Stomach smooth muscle (tissue), 2 donors: ENCODE measurements around the gene UQCR11.

ENCODE experiments used
- H3K27ac ChIP-seq: one replicate; pipeline ENCODE4 v1.7.0; 2013; ENCODE audit warnings: mild to moderate bottlenecking, low read length, inconsistent platforms
- H3K27me3 ChIP-seq, 2 donors: one replicate each; pipeline ENCODE4 v1.7.0; 2013; ENCODE audit warnings: low read length in 2 of 2; ENCODE audit not compliant: insufficient read depth in 2 of 2, control insufficient read depth in 1 of 2
- H3K36me3 ChIP-seq, 2 donors: one replicate each; pipeline ENCODE4 v1.7.0; 2013; ENCODE audit warnings: low read length in 2 of 2; ENCODE audit not compliant: control insufficient read depth in 2 of 2, insufficient read depth in 2 of 2
- H3K4me1 ChIP-seq: one replicate; pipeline ENCODE4 v1.7.0; 2013; ENCODE audit warnings: low read length; ENCODE audit not compliant: control insufficient read depth, insufficient read depth
- H3K4me3 ChIP-seq, 2 donors: one replicate each; pipeline ENCODE4 v1.7.0; 2013; ENCODE audit warnings: low read length in 2 of 2
- H3K9ac ChIP-seq, 2 donors: one replicate each; pipeline ENCODE4 v1.7.0; 2013; ENCODE audit warnings: low read length in 2 of 2, mild to moderate bottlenecking in 1 of 2
- H3K9me3 ChIP-seq, 2 donors: one replicate each; pipeline ENCODE4 v1.7.0; 2013; ENCODE audit warnings: low read length in 2 of 2; ENCODE audit not compliant: control insufficient read depth in 2 of 2
- donor health status: healthy.
- donor health status: Pancreatic carcinoma.

The UQCR11 gene

DNA sequence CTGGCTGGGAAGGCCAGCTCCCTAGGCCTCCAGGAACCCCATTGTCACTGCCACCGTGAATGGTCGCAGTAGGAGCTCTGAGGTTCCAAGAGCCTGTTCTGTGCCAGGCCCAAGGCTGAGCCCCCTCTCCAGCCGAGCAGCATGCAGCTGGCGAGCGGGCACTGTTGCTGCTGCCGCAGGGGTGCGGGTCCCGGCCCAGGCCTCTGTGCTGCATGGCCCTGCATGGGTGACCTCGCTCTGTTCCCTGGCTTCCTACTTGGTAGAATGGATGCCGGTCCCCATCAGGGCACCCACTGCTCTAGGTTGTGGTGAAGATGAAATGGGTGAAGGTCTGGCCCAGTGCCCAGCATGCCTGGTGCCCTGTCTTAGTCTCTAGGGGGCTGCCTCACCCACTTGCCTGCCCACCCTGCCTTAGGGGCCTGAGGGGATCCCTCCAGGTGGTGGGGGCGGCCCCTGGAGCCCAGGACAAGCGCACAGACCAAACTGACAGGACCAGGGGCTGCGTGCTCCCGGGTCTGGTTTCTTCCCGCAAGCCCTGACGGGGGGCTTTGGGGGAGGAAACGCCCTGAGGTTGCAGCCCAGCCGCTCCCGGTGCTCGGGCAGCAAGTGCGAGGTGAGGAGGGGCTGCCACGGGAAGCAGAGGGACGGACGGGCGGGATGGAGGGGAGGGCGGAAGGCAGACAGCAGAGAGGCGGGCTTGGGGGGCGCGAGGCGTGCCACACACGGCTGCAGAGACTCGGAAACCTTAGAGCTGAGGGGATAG, 8.7 kb upstream of the UQCR11 start:
- Histone ChIP-seq H3K9ac (no peak overlapping the region), H3K4me3 (no peak overlapping the region), H3K27ac (no peak overlapping the region), H3K36me3 (peaks cover 3 to 38% of the 10 kb centered on the region in 2 donors), H3K9me3 (no peaks in the 10 kb centered on the region), H3K4me1 (no peaks in the 10 kb centered on the region), H3K27me3 (no peaks in the 10 kb centered on the region)

DNA sequence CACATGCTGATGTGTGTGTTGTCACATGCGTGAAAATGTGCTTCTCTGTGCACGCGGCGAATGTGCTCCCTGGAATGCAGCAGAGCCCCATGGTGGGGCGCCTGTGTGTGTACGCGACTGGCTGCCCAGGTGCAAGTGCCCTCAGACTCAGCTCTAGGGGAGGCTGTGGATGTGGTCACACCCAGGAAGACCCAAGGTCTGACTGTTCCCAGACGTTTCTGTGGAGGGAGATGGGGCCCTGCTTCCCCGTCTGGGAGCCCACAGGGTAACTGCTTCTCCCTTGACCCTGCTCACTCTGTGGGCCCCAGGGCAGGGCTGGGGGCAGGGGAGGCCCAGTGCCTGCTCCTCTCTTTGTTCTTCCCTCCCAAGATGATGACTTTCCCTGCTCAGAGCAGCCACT, 7.9 kb upstream of the UQCR11 start:
- Histone ChIP-seq H3K9ac (no peak overlapping the region), H3K4me3 (no peak overlapping the region), H3K9me3 (no peaks in the 10 kb centered on the region), H3K4me1 (no peaks in the 10 kb centered on the region), H3K36me3 (peaks cover 3 to 36% of the 10 kb centered on the region in 2 donors), H3K27me3 (no peaks in the 10 kb centered on the region), H3K27ac (no peak overlapping the region)

DNA sequence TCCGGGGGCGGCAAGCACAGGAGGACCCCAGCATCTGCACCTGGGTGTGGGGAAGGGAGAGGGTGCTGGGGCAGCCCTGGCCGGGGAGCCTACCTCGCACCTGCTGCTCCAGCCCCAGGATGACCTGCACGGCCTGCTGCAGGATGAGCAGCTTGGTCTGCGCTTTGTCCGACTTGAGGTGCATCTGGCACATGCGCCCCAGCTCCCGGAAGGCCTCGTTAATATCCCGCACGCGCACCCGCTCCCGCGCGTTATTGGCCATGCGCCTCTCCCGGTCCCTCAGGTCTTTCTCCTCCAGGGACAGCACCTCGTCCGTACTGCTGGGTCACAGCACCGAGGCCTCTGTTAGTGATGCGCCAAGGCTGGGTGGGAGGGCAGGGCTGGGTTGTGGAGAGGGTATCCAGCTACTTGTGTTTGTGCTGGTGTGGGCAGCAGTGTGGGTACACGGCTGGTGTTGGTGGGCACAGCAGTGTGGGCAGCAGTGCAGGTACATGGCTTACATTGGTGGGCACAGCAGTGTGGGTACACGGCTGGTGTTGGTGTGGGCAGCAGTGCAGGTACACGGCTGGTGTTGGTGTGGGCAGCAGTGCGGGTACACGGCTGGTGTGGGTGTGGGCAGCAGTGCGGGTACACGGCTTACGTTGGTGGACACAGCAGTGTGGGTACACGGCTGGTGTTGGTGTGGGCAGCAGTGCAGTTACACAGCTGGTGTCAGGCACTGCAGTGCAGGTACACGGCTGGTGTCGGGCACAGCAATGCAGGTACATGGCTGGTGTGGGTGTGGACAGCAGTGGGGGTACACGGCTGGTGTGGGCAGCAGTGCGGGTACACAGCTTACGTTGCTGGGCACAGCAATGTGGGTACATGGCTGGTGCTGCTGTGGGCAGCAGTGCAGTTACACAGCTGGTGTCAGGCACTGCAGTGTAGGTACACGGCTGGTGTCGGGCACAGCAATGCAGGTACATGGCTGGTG, 7.1 kb upstream of the UQCR11 start:
- Histone ChIP-seq H3K27me3 (no peaks in the 10 kb centered on the region), H3K4me1 (no peaks in the 10 kb centered on the region), H3K9me3 (no peaks in the 10 kb centered on the region), H3K36me3 (peaks cover 3 to 34% of the 10 kb centered on the region in 2 donors), H3K4me3 (no peak overlapping the region), H3K9ac (no peak overlapping the region), H3K27ac (no peak overlapping the region)

DNA sequence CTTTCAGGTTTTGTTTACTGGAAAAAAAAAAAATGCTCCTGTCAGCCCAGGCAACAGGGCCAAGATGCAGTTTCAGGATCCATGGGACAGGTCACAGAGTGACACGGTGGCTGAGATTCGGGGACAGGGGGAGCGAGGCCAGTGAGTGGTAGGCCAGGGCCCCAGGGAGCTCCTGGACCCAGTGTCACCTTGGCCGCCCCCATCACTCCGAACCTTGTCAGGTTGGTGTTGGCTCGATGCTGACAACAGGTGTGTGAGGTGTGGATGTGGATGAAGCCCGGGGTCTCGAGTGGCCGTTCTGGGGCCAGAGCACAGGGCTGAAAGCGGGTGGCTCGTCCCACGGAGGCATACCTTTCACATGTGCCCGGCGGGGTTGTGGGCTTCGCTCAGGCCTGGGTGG, 6.1 kb upstream of the UQCR11 start:
- peaks cover 3 to 34% of the 10 kb centered on the region in 2 donors for H3K36me3 ChIP-seq
- no peaks in the 10 kb centered on the region for H3K27me3 ChIP-seq
- H3K4me3 ChIP-seq = no peak overlapping the region
- H3K4me1 ChIP-seq = peaks cover 3% of the 10 kb centered on the region
- no peaks in the 10 kb centered on the region for H3K9me3 ChIP-seq
- H3K27ac ChIP-seq = no peak overlapping the region
- no peak overlapping the region for H3K9ac ChIP-seq

DNA sequence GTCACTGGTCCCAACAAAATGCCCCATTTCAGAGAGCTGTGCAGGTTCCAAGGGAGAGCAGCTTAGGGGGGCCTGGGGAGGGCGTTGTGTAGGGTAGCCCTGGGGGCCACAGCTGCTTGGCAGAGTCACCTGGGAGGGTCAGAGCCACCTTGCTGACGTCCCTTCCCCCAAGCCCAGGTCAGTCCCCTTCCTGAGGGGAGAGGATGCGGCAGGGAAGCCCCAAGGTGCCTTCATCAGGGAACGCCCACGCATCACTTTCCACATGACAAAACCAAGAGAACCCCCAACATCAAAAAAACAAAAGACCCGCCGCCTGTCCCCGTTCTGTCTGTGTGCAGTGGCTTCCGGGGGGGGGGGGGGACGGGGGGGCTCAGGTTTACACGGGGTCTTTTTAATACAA, 5.3 kb upstream of the UQCR11 start:
- Histone ChIP-seq H3K27ac (no peak overlapping the region), H3K36me3 (peaks cover 0 to 34% of the 10 kb centered on the region in 2 donors), H3K9me3 (no peaks in the 10 kb centered on the region), H3K27me3 (no peaks in the 10 kb centered on the region), H3K4me1 (peaks cover 11% of the 10 kb centered on the region), H3K4me3 (no peak overlapping the region), H3K9ac (no peak overlapping the region)

DNA sequence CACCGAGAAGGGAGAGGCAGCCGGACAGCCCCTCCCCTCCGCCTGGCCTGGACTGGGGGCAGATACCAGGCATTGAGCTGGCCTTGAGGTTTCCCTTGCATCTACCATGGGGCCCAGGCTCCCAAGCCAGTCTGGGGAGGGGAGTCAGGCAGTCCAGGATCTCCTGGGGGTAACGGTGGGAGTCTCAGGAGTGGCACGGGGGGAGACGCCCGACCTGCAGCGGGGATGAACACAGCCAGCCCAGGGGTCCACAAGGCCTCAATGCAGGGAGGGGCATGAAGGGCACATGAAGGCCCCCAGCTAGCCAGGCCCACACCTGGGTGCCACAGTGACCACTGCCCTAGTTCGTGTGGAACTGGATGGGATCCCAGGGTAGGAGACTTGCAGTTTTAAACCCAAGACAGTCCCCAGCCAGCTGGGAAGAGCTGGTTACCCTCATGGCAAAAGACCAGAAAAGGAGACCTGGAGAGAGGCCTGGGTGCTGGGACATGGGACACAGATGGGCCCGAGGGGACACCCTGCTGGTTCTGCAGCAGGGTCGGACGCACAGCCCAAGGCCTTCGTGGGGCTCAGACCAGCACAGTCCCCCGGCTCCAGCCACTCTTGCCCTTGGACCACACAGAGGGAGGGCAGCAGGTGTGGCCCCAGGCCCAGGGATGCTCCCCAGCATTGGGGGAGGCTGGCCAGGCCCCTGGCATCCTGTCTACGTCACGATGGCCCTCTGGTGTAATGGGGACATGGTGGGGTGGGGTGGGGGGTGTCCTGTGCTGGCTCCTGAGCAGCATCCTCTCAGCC, 4.6 kb upstream of the UQCR11 start:
- H3K4me3 ChIP-seq = no peak overlapping the region
- H3K27ac ChIP-seq = no peak overlapping the region
- H3K27me3 ChIP-seq = no peaks in the 10 kb centered on the region
- H3K9me3 ChIP-seq = no peaks in the 10 kb centered on the region
- H3K4me1 ChIP-seq = peaks cover 12% of the 10 kb centered on the region
- peaks cover 0 to 28% of the 10 kb centered on the region in 2 donors for H3K36me3 ChIP-seq
- H3K9ac ChIP-seq = no peak overlapping the region

DNA sequence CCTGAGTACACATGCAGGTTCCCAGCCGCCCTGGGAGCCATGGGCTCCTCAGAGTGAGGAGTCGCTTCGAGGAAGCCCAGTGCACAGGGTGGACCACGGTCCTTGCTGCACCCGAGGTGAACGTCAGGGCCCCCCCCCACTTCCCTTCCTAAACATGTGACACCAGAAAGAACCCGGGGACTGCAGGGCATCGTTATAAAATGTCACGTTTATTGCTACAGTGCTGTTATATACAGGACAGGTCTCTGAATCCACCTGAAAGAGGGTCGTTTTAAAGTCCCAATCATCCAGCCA, 3.8 kb upstream of the UQCR11 start:
- Histone ChIP-seq H3K9ac (no peak overlapping the region), H3K4me3 (no peak overlapping the region), H3K36me3 (peaks cover 0 to 23% of the 10 kb centered on the region in 2 donors), H3K4me1 (peaks cover 20% of the 10 kb centered on the region), H3K27me3 (no peaks in the 10 kb centered on the region), H3K9me3 (no peaks in the 10 kb centered on the region), H3K27ac (no peak overlapping the region)

DNA sequence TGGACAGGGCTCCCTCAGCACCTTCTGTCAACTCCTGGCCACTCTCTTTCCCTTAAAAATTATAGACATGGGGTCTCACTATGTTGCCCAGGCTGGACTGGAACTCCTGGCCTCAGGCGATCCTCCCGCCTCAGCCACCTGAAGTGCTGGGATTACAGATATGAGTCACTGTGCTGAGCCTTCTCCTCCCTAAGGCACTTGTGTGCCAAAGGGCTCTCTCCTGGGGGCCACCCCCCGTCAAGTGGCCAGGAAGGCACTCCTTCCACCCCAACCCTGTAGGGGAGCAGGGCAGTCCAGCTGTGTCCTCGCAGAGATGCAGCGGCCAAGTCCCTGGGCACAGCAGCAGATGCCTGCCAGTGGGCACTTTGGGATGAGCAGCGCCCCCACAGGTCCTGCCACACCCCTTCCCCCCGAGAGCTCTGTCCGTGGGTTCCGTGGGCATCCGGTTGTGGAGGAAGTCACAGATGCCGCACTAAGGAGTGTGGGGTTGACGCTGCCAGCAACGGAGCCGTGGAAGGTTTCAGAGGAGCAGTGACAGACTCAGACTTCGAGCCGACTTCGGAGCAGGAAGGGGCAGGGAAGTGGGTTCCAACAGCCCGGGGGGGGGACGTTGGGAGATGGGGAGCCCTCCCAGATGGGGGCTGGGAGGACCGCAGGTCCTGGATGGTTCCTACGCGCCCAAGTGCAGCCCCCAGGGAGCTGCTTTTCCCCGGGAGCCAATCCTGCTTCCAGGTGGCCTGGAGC, 3.3 kb upstream of the UQCR11 start:
- peaks cover 25% of the 10 kb centered on the region for H3K4me1 ChIP-seq
- H3K4me3 ChIP-seq = no peak overlapping the region
- H3K27ac ChIP-seq = no peak overlapping the region
- no peaks in the 10 kb centered on the region for H3K27me3 ChIP-seq
- H3K9ac ChIP-seq = no peak overlapping the region
- H3K9me3 ChIP-seq = no peaks in the 10 kb centered on the region
- peaks cover 0 to 19% of the 10 kb centered on the region in 2 donors for H3K36me3 ChIP-seq

DNA sequence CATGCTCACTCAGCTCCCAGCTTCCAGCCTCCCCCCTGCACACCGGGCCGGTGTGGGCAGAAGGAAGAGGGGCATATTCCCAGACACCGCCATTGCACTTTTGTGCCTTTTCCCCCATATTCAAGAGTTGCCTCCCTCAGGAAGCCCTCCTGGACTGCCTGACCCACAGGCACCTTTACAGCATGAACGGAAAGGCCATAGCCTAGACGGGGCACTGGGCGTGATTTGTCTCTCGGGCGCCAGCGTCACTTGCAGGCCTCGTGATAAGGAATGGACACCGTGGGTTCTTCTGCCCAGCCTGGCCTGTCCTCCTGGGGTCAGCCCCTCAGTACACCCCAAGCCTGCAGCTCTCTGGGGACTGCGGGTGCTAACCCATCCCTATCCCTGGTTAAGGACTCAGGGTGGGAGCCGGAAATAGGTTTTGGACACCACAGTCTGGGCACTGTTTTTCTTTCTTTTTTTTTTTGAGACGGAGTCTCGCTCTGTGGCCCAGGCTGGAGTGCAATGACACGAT, 933 bp upstream of the UQCR11 start:
- H3K4me1 ChIP-seq = peaks cover 33% of the 10 kb centered on the region
- no peaks in the 10 kb centered on the region for H3K9me3 ChIP-seq
- H3K4me3 ChIP-seq = peak overlapping the region; percentile 88 to 90
- peak overlapping the region; percentile 88 for H3K27ac ChIP-seq
- H3K36me3 ChIP-seq = peaks cover 3 to 5% of the 10 kb centered on the region in 2 donors
- peak overlapping the region; percentile 66 to 78 for H3K9ac ChIP-seq
- no peaks in the 10 kb centered on the region for H3K27me3 ChIP-seq
